Fibroblast of villous mesenchyme (primary cell): ENCODE measurements around the gene CHN1. TPM values are rescaled to one million over a fixed set of nuclear protein-coding genes. Genes with fewer than 3 reads are reported as not detected.

Source experiments
- DNase-seq: peaks from one replicate; pipeline ENCODE4 v3.0.0-alpha.2; 2010; ENCODE audit warnings: low read depth
- H3K4me3 ChIP-seq: 2 replicates; pipeline ENCODE4 v1.5.1; 2011; ENCODE audit warnings: low read depth, mild to moderate bottlenecking, low read length
- total RNA-seq: library from RNA; depleted of rRNA; stranded (reverse); fragments of >200 nt; gene quantifications from 2 replicates; pipeline ENCODE4 v1.2.3, GENCODE V29; 2012
- TF ChIP-seq, protein P1 (sequence below): IDR thresholded peaks from 2 replicates; pipeline ENCODE4 v1.5.1; 2012; ENCODE audit warnings: low read depth, mild to moderate bottlenecking, low read length; ENCODE audit not compliant: insufficient read depth

The CHN1 gene
- total RNA-seq, 1 donor = 45.3 TPM

GRCh38 chr2:175037941-175038340 is 32.8 kb upstream of the CHN1 start:
- DNase-seq = no peak
- H3K4me3 ChIP-seq = no peak overlapping the region
- TF ChIP-seq, protein P1, sequence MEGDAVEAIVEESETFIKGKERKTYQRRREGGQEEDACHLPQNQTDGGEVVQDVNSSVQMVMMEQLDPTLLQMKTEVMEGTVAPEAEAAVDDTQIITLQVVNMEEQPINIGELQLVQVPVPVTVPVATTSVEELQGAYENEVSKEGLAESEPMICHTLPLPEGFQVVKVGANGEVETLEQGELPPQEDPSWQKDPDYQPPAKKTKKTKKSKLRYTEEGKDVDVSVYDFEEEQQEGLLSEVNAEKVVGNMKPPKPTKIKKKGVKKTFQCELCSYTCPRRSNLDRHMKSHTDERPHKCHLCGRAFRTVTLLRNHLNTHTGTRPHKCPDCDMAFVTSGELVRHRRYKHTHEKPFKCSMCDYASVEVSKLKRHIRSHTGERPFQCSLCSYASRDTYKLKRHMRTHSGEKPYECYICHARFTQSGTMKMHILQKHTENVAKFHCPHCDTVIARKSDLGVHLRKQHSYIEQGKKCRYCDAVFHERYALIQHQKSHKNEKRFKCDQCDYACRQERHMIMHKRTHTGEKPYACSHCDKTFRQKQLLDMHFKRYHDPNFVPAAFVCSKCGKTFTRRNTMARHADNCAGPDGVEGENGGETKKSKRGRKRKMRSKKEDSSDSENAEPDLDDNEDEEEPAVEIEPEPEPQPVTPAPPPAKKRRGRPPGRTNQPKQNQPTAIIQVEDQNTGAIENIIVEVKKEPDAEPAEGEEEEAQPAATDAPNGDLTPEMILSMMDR = no peak

DNA sequence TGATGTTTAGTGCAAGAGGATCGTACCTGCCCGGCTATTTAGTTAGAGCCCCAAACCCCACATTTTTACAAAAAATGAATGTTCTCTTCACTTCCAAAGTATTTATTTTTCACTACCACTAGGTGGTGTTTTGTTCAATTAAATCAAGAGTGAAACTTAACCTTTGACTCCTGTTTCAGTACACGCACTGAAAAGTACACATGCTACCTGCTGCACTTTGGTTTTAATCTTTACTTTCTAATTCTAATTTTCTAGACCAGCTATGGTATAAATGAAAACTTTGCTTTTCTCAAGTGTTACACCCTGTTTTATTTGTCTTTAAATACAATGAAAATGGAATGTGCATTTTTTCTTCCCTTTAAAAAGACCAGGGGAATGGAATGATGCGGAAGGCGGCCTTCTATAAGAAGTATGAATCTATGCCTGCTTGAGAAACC is 31.4 kb upstream of the CHN1 start:
- peak; percentile 43 for DNase-seq
- no peak overlapping the region for H3K4me3 ChIP-seq
- TF ChIP-seq, protein P1 = peak; percentile 44

GRCh38 chr2:175035806-175036205 is 30.6 kb upstream of the CHN1 start:
- TF ChIP-seq, protein P1 = no peak
- no peak for DNase-seq
- H3K4me3 ChIP-seq = no peak overlapping the region

DNA sequence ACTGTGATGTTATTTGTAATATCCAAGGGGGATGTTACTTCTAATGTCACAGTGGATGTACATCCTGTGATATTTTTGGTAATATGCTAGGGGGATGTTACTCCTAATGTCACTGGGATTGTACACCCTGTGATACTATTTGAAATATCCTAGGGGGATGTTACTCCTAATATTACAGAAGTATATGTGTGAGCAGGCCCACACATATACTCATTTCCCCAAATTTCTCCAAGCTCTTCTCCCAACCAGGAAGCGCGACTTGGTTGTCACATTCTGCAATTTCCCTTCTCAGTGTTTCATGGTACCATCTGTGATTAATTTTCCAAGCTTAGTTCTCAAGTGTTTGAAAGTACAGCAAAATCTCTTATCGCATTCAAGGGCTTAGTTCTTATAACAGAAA is 29.5 kb upstream of the CHN1 start:
- no peak overlapping the region for H3K4me3 ChIP-seq
- no peak for DNase-seq
- TF ChIP-seq, protein P1 = no peak

DNA sequence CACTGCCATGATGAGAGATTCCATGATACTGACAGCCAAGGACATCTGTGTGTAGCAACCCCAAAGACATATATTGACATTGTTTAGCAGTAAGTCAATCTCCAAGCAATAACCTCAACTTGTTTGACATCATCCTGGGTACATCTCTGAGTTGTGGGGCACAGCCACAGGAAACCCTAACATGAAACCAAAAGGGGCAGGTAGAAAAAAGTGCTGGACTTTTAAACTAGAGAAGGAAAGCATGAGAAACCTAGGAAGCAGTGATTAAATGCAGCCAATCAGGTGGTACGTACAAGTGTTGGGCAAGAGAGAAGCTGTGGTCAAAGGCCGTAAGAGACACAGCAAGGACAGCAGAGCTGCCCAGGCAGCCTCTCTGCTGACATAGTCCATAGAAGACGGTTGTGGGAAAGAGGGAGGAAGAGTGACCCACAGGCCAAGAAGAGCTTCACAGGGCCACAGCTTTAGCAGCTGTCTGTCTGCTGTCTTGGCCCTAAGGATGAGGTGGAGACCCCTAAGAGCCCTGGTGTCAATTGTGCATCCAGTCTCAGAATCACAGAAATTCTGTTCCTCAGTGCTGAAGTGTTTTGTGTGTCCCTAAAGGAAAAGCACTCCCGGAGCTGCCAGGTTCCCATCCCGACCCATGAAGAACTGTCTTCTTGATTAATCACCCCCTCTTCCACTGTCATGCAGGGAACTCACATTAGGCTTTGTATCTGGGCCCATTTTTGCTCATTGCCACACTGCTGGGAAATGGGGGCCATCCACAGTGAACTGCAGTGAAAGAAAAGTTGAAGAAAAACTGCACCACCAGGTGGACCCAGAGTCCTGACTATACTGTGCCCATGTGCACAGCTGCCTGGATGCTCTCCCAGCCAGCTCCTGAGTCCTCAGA is 25.4 kb upstream of the CHN1 start:
- TF ChIP-seq, protein P1 = peak; percentile 56
- peak; percentile 49 for DNase-seq

DNA sequence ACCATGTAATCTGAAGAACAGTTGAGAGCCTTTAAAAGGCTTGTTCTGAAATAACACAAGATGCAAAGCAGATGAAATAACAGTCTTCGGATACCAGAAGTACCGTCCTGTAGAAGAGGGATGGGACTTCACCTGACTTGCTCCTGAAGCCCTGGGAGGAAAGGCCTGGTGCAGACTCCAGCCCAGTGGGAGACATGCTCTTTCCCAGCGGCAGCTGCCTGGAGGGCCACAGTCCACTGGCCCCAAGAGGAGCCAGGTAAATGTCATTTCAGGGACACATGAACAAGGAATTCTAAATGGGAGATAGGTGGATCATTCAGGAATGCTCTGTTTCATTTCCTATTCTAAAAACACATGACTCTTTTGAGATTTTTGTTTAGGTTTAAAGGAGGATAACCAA is 22.6 kb upstream of the CHN1 start:
- H3K4me3 ChIP-seq = no peak overlapping the region
- no peak for DNase-seq
- TF ChIP-seq, protein P1 = no peak

More for the DNA sequence above, 25.4 kb upstream of the CHN1 start:
- no peak overlapping the region for H3K4me3 ChIP-seq

DNA sequence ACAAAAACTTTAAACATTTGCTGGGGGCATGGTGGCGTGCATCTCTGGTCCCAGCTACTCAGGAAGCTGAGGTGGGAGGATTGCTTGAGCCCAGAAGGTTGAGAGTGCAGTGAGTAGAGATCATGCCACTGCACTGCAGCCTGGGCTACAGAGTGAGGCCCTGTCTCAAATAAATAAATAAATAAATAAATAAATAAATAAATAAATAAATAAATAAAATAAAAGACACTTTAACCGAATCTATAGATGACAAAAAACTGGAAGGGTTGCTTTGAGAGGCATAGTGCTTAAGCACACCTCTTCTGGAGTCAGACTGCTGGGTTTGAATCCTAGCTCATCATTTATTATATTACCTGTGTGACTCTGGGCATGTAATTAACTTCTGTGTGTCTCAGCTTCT is 21.2 kb upstream of the CHN1 start:
- H3K4me3 ChIP-seq = no peak overlapping the region
- no peak for DNase-seq
- TF ChIP-seq, protein P1 = no peak
